ENCODE measurements around the gene MAP4K4. TPM values are rescaled to one million over a fixed set of nuclear protein-coding genes. Genes with fewer than 3 reads are reported as not detected.

MAP4K4 gene
- total RNA-seq, 1 experiment from 2014 or later = 132 TPM

DNA sequence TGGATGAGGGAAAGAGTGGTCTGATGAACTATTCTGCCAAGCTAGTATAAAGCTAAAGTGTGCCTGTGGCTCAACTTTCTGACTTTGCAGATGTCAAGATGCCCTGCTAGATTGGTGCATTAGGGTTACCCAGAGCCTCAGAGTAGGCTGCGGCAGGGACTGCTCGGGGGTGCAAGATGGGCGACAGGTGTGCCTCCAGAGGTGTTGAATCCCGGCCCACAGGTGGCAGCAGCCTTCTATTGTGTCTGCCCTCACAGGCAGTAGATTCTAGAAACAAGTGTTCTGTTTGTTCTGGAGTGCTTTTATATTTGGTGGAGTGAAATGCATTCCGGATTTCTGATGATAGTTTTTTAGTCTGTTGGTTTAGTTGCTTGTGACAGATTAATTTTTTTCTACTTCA lies 162.7 kb downstream of the MAP4K4 start:
- no peak overlapping the region for H3T11ph ChIP-seq (ENCODE audit: low read length)
- no peak overlapping the region for H3K4me2 ChIP-seq (ENCODE audit: insufficient read depth, insufficient read length, low read length)
- no peak overlapping the region for H2BK5ac ChIP-seq (ENCODE audit: insufficient read length, low read length)
- H3K23me2 ChIP-seq (ENCODE audit: insufficient read length, low read depth, low read length, poor library complexity, severe bottlenecking) = no peaks in the 10 kb centered on the region
- H3K27me3 ChIP-seq (ENCODE audit: insufficient read depth, low read length) = no peaks in the 10 kb centered on the region
- Mint-ChIP-seq H3K36me3 (ENCODE audit: insufficient read depth in 1 of 3, low read depth in 3 of 3) (peaks cover 24 to 59% (median 57%) of the 10 kb centered on the region in 3 experiments; a peak in 6 of 7 replicates), H3K4me3 (no peak overlapping the region), H3K27me3 (ENCODE audit: low read depth) (no peaks in the 10 kb centered on the region), H3K9me3 (no peaks in the 10 kb centered on the region), H3K27ac (0 out of 7 replicates have a peak overlapping the region, but pooled peaks of 1 of the 3 experiments have one; percentile 52), H3K4me1 (peaks cover 2% of the 10 kb centered on the region in 2 experiments; a peak in 1 of 4 replicates)
- no peak overlapping the region for H3K9ac ChIP-seq (ENCODE audit: extremely low read depth, insufficient read length, low read length)
- H4K5ac ChIP-seq (ENCODE audit: insufficient read length, low read depth, low read length) = no peak overlapping the region
- H3K4me1 ChIP-seq (ENCODE audit: insufficient read depth, low read length) = no peaks in the 10 kb centered on the region
- no peak overlapping the region for H2BK120ac ChIP-seq (ENCODE audit: low read depth, low read length, poor library complexity, severe bottlenecking)
- peak; percentile 49 for DNase-seq
- no peak overlapping the region for H2AK5ac ChIP-seq (ENCODE audit: insufficient read length, low read length)
- no peak overlapping the region for H3K56ac ChIP-seq (ENCODE audit: insufficient read length, low read depth, low read length)
- TF ChIP-seq, protein P1, sequence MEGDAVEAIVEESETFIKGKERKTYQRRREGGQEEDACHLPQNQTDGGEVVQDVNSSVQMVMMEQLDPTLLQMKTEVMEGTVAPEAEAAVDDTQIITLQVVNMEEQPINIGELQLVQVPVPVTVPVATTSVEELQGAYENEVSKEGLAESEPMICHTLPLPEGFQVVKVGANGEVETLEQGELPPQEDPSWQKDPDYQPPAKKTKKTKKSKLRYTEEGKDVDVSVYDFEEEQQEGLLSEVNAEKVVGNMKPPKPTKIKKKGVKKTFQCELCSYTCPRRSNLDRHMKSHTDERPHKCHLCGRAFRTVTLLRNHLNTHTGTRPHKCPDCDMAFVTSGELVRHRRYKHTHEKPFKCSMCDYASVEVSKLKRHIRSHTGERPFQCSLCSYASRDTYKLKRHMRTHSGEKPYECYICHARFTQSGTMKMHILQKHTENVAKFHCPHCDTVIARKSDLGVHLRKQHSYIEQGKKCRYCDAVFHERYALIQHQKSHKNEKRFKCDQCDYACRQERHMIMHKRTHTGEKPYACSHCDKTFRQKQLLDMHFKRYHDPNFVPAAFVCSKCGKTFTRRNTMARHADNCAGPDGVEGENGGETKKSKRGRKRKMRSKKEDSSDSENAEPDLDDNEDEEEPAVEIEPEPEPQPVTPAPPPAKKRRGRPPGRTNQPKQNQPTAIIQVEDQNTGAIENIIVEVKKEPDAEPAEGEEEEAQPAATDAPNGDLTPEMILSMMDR (conservative IDR thresholded peaks at IDR 0.05) = peak; percentile 46; the same call in 2 of the 3 replicates
- no peak overlapping the region for H3K14ac ChIP-seq (ENCODE audit: insufficient read depth, low read length)
- H2AFZ ChIP-seq (ENCODE audit: low read length) = no peak overlapping the region
- H3K9me3 ChIP-seq (ENCODE audit: control insufficient read depth, low read depth, low read length) = no peaks in the 10 kb centered on the region
- H4K20me1 ChIP-seq (ENCODE audit: control insufficient read depth, insufficient read depth, insufficient read length) = no peaks in the 10 kb centered on the region
- H3K27ac ChIP-seq (ENCODE audit: insufficient read length, low read depth, low read length) = no peak overlapping the region
- no peak overlapping the region for H3K4ac ChIP-seq (ENCODE audit: low read depth, low read length)
- H3K23ac ChIP-seq (ENCODE audit: insufficient read length, low read depth, low read length) = no peak overlapping the region
- H4K8ac ChIP-seq (replicated peaks; ENCODE audit: insufficient read length, low read depth, low read length) = no peak overlapping the region
- no peak overlapping the region for H2BK20ac ChIP-seq (ENCODE audit: low read depth, low read length, poor library complexity, severe bottlenecking)
- H2BK15ac ChIP-seq (ENCODE audit: low read depth, low read length) = no peak overlapping the region
- no CpG with 5 or more reads among the region's 5 CpGs for WGBS (ENCODE audit: extremely low coverage, insufficient read length, low lambda C conversion rate)
- no peaks in the 10 kb centered on the region for H3K79me2 ChIP-seq (ENCODE audit: insufficient read depth, low read length)
- H3K79me1 ChIP-seq (ENCODE audit: insufficient read depth, low read depth, low read length, poor library complexity, severe bottlenecking) = no peaks in the 10 kb centered on the region
- H3K18ac ChIP-seq (ENCODE audit: insufficient read length, low read depth, low read length) = no peak overlapping the region
- no peak overlapping the region for H4K91ac ChIP-seq (ENCODE audit: insufficient read length, low read depth, low read length)
- no peak overlapping the region for H2BK12ac ChIP-seq (ENCODE audit: insufficient read length, low read depth, low read length)

Data from H9 (cell line).